Karpas-422 (cell line): ENCODE measurements around the gene STXBP1. TPM values are rescaled to one million over a fixed set of nuclear protein-coding genes. Genes with fewer than 3 reads are reported as not detected.

ENCODE experiments used
- DNase-seq: peaks from one replicate; pipeline ENCODE4 v3.0.0-alpha.2; 2015
- H2AFZ ChIP-seq: fragments of 200-600 bp; sonication (generic); 2 replicates; pipeline ENCODE4 v1.6.1; 2014; ENCODE audit warnings: antibody characterized with exemption, low read length, mixed read lengths
- H3K27ac ChIP-seq: fragments of 200-600 bp; sonication (generic); 2 replicates; pipeline ENCODE4 v1.5.1; 2014; ENCODE audit warnings: mild to moderate bottlenecking, low read length, moderate library complexity
- H3K27me3 ChIP-seq: fragments of 200-600 bp; sonication (generic); 2 replicates; pipeline ENCODE4 v1.6.1; 2014; ENCODE audit warnings: low read length, mixed read lengths
- H3K36me3 ChIP-seq: fragments of 200-600 bp; sonication (generic); 2 replicates; pipeline ENCODE4 v1.6.1; 2014; ENCODE audit warnings: low read length, mixed read lengths; ENCODE audit not compliant: insufficient read depth
- H3K4me1 ChIP-seq: fragments of 200-600 bp; sonication (generic); 2 replicates; pipeline ENCODE4 v1.6.1; 2014; ENCODE audit warnings: mild to moderate bottlenecking, low read length, mixed read lengths
- H3K4me2 ChIP-seq: fragments of 200-600 bp; sonication (generic); 2 replicates; pipeline ENCODE4 v1.6.1; 2014; ENCODE audit warnings: low read length, low read depth, mild to moderate bottlenecking; ENCODE audit not compliant: poor library complexity, severe bottlenecking
- H3K4me3 ChIP-seq: fragments of 200-600 bp; sonication (generic); 2 replicates; pipeline ENCODE4 v1.5.1; 2014; ENCODE audit warnings: mild to moderate bottlenecking, antibody characterized with exemption, low read length, mixed read lengths
- H3K79me2 ChIP-seq: fragments of 200-600 bp; sonication (generic); 2 replicates; pipeline ENCODE4 v1.6.1; 2014; ENCODE audit warnings: mild to moderate bottlenecking, low read length, mixed read lengths
- H3K9ac ChIP-seq: fragments of 200-600 bp; sonication (generic); 2 replicates; pipeline ENCODE4 v1.6.0; 2014; ENCODE audit warnings: low read length
- H3K9me2 ChIP-seq: fragments of 200-600 bp; sonication (generic), shearing (Covaris generic); replicated peaks from 2 replicates; pipeline ENCODE4 v1.6.0; 2014; ENCODE audit warnings: mild to moderate bottlenecking, low read length, moderate library complexity; ENCODE audit not compliant: insufficient read depth
- H3K9me3 ChIP-seq: fragments of 300-700, 200-600 bp; sonication (generic); 2 replicates; pipeline ENCODE4 v1.6.1; 2014; ENCODE audit warnings: low read length, mixed read lengths
- H4K20me1 ChIP-seq: fragments of 200-600 bp; sonication (generic); 2 replicates; pipeline ENCODE4 v1.6.1; 2014; ENCODE audit warnings: mild to moderate bottlenecking, antibody characterized with exemption, low read length, low read depth; ENCODE audit not compliant: insufficient read depth
- total RNA-seq: library from RNA; depleted of rRNA; stranded (reverse); fragments of >200 nt; shearing (Covaris generic); gene quantifications from 2 replicates; pipeline ENCODE4 v1.2.3, GENCODE V29; 2014; ENCODE audit warnings: low replicate concordance

The STXBP1 gene
- total RNA-seq, 1 experiment from 2014 or later, result 3.1 TPM

DNA sequence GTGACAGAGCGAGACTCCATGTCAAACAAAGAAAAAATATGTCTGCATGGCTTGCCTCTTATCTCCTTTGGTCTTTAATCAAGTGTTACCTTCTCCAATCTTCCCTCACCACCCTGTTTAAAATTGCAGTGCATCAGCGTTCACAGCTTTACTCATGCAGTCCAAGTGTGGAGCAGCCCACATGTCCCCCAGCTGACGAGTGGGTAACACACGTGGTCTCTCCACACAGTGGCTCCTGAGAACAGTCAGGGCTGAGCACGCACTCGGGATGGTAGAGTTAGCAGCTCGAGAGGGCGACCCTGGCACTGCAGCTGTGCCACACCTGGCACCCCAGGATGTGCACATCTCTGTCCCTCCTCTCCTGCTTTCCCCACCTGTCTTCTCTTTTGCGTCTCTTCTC lies 68.8 kb downstream of the STXBP1 start:
- Histone ChIP-seq H3K27me3 (no peaks in the 10 kb centered on the region), H4K20me1 (no peaks in the 10 kb centered on the region), H3K36me3 (no peaks in the 10 kb centered on the region), H3K4me1 (no peaks in the 10 kb centered on the region), H3K9me2 (no peaks in the 10 kb centered on the region), H2AFZ (no peak overlapping the region), H3K27ac (no peak overlapping the region), H3K79me2 (no peaks in the 10 kb centered on the region), H3K4me3 (no peak overlapping the region), H3K9ac (no peak overlapping the region), H3K9me3 (no peaks in the 10 kb centered on the region), H3K4me2 (no peak overlapping the region)
- DNase-seq, result no peak

DNA sequence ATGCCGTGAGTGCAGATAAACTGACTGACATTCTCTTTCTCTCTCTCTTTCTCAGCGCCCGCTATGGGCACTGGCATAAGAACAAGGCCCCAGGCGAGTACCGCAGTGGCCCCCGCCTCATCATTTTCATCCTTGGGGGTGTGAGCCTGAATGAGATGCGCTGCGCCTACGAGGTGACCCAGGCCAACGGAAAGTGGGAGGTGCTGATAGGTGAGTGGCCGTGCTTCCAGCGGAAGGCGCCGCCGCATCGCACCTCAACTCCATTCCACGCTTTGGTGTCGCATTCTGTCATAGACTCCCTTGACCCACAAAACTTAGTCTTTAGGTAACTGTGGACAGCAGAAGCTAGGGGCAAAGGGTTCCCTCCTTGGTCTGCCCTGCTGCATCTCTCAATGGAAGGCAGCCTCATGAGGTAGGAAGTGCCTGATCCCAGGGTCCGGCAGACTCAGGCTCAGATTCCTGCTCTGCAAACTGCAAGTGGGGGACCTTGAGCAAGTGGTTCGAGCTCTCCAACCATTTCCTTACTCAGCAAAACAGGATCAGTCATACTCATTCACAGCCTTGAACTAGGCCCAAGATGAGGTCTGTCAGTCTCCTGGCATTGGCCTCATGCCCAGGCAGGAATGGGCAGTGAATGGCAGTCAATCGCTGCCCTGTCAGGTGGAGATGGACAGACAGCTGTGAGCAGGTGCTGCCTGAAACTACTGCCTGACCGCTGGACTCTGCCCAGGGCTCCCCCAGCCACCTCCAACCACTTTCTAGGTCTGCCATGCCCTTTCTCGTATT lies 70.5 kb downstream of the STXBP1 start:
- Histone ChIP-seq H3K4me2 (no peak overlapping the region), H3K4me1 (no peaks in the 10 kb centered on the region), H3K27ac (no peak overlapping the region), H3K4me3 (no peak overlapping the region), H3K9me3 (no peaks in the 10 kb centered on the region), H4K20me1 (no peaks in the 10 kb centered on the region), H3K79me2 (no peaks in the 10 kb centered on the region), H3K9me2 (no peaks in the 10 kb centered on the region), H2AFZ (no peak overlapping the region), H3K9ac (no peak overlapping the region), H3K36me3 (no peaks in the 10 kb centered on the region), H3K27me3 (no peaks in the 10 kb centered on the region)
- no peak for DNase-seq

GRCh38 chr9:127683723-127684122 lies 71.6 kb downstream of the STXBP1 start:
- no peak overlapping the region for H3K4me3 ChIP-seq
- no peaks in the 10 kb centered on the region for H4K20me1 ChIP-seq
- H3K27me3 ChIP-seq, result no peaks in the 10 kb centered on the region
- no peaks in the 10 kb centered on the region for H3K36me3 ChIP-seq
- no peak overlapping the region for H3K4me2 ChIP-seq
- no peak for DNase-seq
- H3K79me2 ChIP-seq, result no peaks in the 10 kb centered on the region
- no peak overlapping the region for H3K9ac ChIP-seq
- H3K4me1 ChIP-seq, result no peaks in the 10 kb centered on the region
- no peak overlapping the region for H2AFZ ChIP-seq
- no peaks in the 10 kb centered on the region for H3K9me3 ChIP-seq
- H3K27ac ChIP-seq, result no peak overlapping the region
- H3K9me2 ChIP-seq, result no peaks in the 10 kb centered on the region

DNA sequence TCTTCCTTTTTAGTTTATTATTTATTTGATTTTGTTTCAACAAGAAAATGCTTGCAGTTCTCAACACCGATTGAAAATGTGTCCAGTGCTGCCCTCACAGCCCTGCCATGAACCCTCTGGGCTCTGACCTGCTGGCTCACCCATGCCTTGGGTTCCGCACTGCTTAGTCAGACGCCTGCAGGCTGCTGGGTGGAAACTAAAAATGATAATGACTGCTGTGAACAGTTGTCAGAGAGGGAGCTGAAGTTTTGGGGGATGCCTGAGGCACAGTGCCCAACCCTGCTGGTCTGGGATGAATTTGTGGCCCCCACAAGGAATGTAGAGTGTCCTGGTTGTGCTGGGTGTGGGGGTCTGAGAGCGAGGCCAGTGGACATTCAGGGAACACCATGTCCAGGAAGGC lies 72.5 kb downstream of the STXBP1 start:
- Histone ChIP-seq H3K9me2 (no peaks in the 10 kb centered on the region), H3K9ac (no peak overlapping the region), H3K9me3 (no peaks in the 10 kb centered on the region), H3K79me2 (no peaks in the 10 kb centered on the region), H4K20me1 (no peaks in the 10 kb centered on the region), H3K4me3 (no peak overlapping the region), H2AFZ (no peak overlapping the region), H3K27ac (no peak overlapping the region), H3K4me2 (no peak overlapping the region), H3K4me1 (no peaks in the 10 kb centered on the region), H3K36me3 (no peaks in the 10 kb centered on the region), H3K27me3 (no peaks in the 10 kb centered on the region)
- no peak for DNase-seq

DNA sequence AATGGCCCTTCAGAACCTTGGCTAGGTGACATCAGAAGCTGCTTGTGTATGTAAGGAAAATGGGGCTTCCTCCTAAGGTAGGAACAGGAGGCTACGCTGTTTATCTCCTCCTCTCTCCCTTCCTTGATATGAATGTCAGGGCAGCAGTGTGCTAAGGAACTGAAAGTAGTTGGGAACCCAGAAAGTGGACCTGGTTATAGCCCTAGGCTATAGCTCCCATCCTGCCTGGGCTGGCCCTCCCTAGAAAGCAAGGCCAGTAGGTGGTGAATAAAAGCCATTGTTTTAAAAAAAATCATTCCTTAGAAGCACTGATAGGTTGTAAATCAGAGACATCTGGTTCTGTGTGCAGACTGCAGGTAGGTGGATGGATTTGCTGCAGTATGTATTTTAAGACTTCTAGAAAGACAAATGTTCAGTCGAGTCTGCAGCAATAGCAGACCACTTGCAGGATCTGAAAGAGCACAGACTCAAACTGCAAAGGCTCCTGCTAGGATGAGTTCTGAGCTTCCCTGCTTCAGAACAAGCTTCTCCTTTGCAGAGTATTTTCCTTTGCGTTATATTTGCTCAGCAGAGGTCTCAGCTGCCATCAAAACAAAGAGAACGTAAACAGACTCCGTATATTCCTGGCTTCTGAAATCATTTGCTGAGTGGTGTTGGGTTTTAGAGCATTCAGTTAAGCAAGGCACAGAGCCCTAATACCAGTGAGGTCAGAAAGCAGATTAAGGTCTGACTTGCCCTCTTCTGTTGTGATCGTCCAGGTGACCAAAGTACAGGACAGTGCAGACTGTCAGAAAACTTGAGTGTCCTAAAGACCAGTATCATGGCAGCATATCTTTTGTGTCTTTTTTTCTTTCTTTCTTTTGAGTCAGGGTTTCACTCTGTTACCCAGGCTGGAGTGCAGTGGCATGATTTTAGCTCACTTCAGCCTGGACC lies 74.7 kb downstream of the STXBP1 start:
- DNase-seq, result no peak

DNA sequence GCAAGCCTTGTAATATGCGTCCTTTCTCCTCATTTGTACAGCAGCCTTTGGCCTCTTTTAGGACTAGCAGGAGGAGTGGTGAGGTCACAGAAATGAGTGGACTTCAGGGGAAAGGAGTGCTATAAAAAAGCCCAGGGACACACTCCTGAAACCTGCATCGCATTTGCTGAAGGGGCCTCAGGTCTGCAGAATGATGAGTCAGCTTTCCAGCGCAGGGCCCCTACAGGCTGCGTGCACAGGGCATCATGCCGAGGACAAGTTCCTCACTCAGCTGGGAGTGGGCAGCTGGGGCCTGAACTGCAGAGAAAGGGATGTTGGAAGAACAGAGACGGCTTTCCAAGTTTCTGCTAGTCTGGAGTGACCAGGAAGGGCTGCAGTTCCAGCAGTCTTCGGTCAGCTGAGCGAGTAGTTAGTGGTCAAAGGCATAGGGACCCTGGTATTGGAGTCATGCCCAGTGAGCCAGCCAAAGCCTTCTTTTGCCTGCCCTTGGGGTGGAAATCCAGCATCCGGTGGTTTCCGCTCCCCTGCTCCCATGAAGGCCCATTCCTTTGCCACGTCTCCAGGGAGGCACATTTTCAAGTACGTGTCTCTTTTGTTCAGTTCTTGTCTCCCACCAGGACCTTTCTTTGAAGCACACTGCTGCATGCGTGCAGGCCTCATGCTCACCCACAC lies 77.4 kb downstream of the STXBP1 start:
- no peaks in the 10 kb centered on the region for H4K20me1 ChIP-seq
- H3K9me2 ChIP-seq, result no peaks in the 10 kb centered on the region
- H3K9ac ChIP-seq, result no peak overlapping the region
- DNase-seq, result no peak
- no peaks in the 10 kb centered on the region for H3K9me3 ChIP-seq
- H3K4me3 ChIP-seq, result no peak overlapping the region
- H3K4me2 ChIP-seq, result no peak overlapping the region
- no peak overlapping the region for H2AFZ ChIP-seq
- no peaks in the 10 kb centered on the region for H3K4me1 ChIP-seq
- no peaks in the 10 kb centered on the region for H3K79me2 ChIP-seq
- no peaks in the 10 kb centered on the region for H3K36me3 ChIP-seq
- H3K27me3 ChIP-seq, result no peaks in the 10 kb centered on the region
- H3K27ac ChIP-seq, result no peak overlapping the region

More for the DNA sequence above, 74.7 kb downstream of the STXBP1 start:
- Histone ChIP-seq H3K9me3 (no peaks in the 10 kb centered on the region), H3K27me3 (no peaks in the 10 kb centered on the region), H3K9ac (no peak overlapping the region), H4K20me1 (no peaks in the 10 kb centered on the region), H3K27ac (no peak overlapping the region), H3K36me3 (no peaks in the 10 kb centered on the region), H3K4me3 (no peak overlapping the region), H3K4me1 (no peaks in the 10 kb centered on the region), H2AFZ (no peak overlapping the region), H3K4me2 (no peak overlapping the region), H3K9me2 (no peaks in the 10 kb centered on the region), H3K79me2 (no peaks in the 10 kb centered on the region)

DNA sequence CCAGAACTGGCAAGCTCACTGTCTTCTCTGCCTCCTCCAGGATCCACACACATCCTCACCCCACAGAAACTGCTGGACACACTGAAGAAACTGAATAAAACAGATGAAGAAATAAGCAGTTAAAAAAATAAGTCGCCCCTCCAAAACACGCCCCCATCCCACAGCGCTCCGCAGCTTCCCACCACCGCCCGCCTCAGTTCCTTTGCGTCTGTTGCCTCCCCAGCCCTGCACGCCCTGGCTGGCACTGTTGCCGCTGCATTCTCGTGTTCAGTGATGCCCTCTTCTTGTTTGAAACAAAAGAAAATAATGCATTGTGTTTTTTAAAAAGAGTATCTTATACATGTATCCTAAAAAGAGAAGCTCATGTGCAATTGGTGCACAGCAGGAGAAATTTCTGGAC lies 78.7 kb downstream of the STXBP1 start:
- no peaks in the 10 kb centered on the region for H3K9me2 ChIP-seq
- H3K4me2 ChIP-seq, result no peak overlapping the region
- H3K4me3 ChIP-seq, result no peak overlapping the region
- no peaks in the 10 kb centered on the region for H3K36me3 ChIP-seq
- H4K20me1 ChIP-seq, result no peaks in the 10 kb centered on the region
- H3K9ac ChIP-seq, result no peak overlapping the region
- H3K27ac ChIP-seq, result no peak overlapping the region
- no peaks in the 10 kb centered on the region for H3K9me3 ChIP-seq
- no peaks in the 10 kb centered on the region for H3K27me3 ChIP-seq
- no peak overlapping the region for H2AFZ ChIP-seq
- no peak for DNase-seq
- no peaks in the 10 kb centered on the region for H3K4me1 ChIP-seq
- no peaks in the 10 kb centered on the region for H3K79me2 ChIP-seq

DNA sequence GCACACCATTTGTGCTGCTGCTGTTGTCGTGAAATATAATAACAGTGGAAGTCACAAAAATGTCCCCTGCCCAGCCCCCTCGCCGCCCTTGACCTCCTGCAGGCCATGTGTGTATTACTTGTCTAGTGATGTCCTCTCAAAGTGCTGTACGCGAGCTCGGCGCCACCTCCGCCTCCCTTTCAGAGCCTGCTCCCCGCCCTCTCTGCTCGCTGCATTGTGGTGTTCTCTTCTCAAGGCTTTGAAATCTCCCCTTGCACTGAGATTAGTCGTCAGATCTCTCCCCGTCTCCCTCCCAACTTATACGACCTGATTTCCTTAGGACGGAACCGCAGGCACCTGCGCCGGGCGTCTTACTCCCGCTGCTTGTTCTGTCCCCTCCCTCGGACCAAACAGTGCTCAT lies 80.0 kb downstream of the STXBP1 start:
- no peaks in the 10 kb centered on the region for H4K20me1 ChIP-seq
- no peak overlapping the region for H3K27ac ChIP-seq
- no peaks in the 10 kb centered on the region for H3K27me3 ChIP-seq
- H3K9me2 ChIP-seq, result no peaks in the 10 kb centered on the region
- DNase-seq, result no peak
- no peak overlapping the region for H2AFZ ChIP-seq
- no peaks in the 10 kb centered on the region for H3K79me2 ChIP-seq
- no peaks in the 10 kb centered on the region for H3K9me3 ChIP-seq
- no peak overlapping the region for H3K9ac ChIP-seq
- no peak overlapping the region for H3K4me2 ChIP-seq
- no peak overlapping the region for H3K4me3 ChIP-seq
- no peaks in the 10 kb centered on the region for H3K4me1 ChIP-seq
- H3K36me3 ChIP-seq, result no peaks in the 10 kb centered on the region
